NT2/D1 (cell line): ENCODE results near the gene OR2T10.

Experiments used
- SUZ12 ChIP-seq: IDR thresholded peaks from 2 replicates; pipeline ENCODE4 v1.6.1; 2011; ENCODE audit not compliant: insufficient read length, insufficient read depth; ENCODE audit errors: extremely low read depth
- YY1 ChIP-seq: IDR thresholded peaks from 2 replicates; pipeline ENCODE4 v1.6.1; 2011; ENCODE audit not compliant: insufficient read length, insufficient read depth

DNA sequence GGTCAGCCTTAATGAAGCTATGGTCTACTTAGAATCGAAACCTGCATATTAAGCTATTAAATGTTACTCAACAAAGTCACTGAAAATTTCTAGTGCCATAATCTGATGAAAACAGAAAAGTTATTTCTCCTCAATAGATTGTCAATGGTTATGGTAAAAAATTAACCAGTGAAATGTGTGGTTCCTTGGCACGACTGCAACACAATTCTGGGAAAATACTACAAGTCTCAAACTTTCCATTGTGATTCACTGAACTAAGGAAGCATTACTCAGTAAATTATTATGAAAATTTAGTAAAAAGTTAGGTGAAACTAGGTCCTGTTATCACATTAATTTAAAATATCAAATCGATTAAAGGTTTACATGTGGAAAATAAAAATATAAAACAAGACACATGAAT is 12.8 kb upstream of the OR2T10 start:
- no peak for TF ChIP-seq SUZ12
- no peak for TF ChIP-seq YY1
